Neural progenitor cell (in vitro differentiated cells): Measurements from ENCODE around the gene LRP1. TPM values are rescaled to one million over a fixed set of nuclear protein-coding genes. Genes with fewer than 3 reads are reported as not detected.
A peak's percentile ranks its signal among the peaks of the same experiment; 100 is the strongest.

Source experiments
- DNase-seq: peaks from one replicate; pipeline ENCODE4 v3.0.0-alpha.2; 2016; ENCODE audit warnings: low spot score
- H2AFZ ChIP-seq: fragments of 200-600 bp; sonication (generic); replicated peaks from 2 replicates; pipeline ENCODE4 v1.6.1; 2016; ENCODE audit warnings: antibody characterized with exemption
- H3F3A ChIP-seq: fragments of 200-600 bp; sonication (generic); 2 replicates; pipeline ENCODE4 v1.6.1; 2016; ENCODE audit warnings: antibody characterized with exemption, low read depth
- H3K27ac ChIP-seq: fragments of 200-600 bp; sonication (generic); 2 replicates; pipeline ENCODE4 v1.5.1; 2016; ENCODE audit warnings: mild to moderate bottlenecking
- H3K27me3 ChIP-seq: fragments of 200-600 bp; sonication (generic); 2 replicates; pipeline ENCODE4 v1.6.1; 2016; ENCODE audit warnings: mild to moderate bottlenecking, moderate library complexity
- H3K36me3 ChIP-seq: fragments of 200-600 bp; sonication (generic); 2 replicates; pipeline ENCODE4 v1.5.1; 2016
- H3K4me1 ChIP-seq: fragments of 200-600 bp; sonication (generic); 2 replicates; pipeline ENCODE4 v1.6.1; 2016; ENCODE audit warnings: mixed run types
- H3K4me2 ChIP-seq: fragments of 200-600 bp; sonication (generic); 2 replicates; pipeline ENCODE4 v1.6.1; 2016
- H3K4me3 ChIP-seq: fragments of 200-600 bp; sonication (generic); 2 replicates; pipeline ENCODE4 v1.5.1; 2016
- H3K79me2 ChIP-seq: fragments of 200-600 bp; sonication (generic); 2 replicates; pipeline ENCODE4 v1.6.1; 2016; ENCODE audit warnings: low read depth
- H3K9ac ChIP-seq: fragments of 200-600 bp; sonication (generic); 2 replicates; pipeline ENCODE4 v1.6.1; 2016
- H3K9me3 ChIP-seq: fragments of 200-600 bp; sonication (generic); 2 replicates; pipeline ENCODE4 v1.5.1; 2016; ENCODE audit warnings: low read depth
- H4K20me1 ChIP-seq: fragments of 200-600 bp; sonication (generic); 2 replicates; pipeline ENCODE4 v1.6.1; 2016; ENCODE audit warnings: low read depth
- H3K27ac Mint-ChIP-seq: 3 replicates; pipeline ENCODE4 v1.8.0; 2021; ENCODE audit warnings: mixed read lengths
- H3K27me3 Mint-ChIP-seq: 2 replicates; pipeline ENCODE4 v1.8.0; 2022; ENCODE audit warnings: low read depth, mild to moderate bottlenecking, inconsistent platforms, moderate library complexity, mixed read lengths; ENCODE audit not compliant: insufficient read depth
- H3K36me3 Mint-ChIP-seq: 3 replicates; pipeline ENCODE4 v1.8.0; 2021; ENCODE audit warnings: mixed read lengths
- H3K4me1 Mint-ChIP-seq: 3 replicates; pipeline ENCODE4 v1.8.0; 2021; ENCODE audit warnings: mixed read lengths
- H3K4me3 Mint-ChIP-seq: 3 replicates; pipeline ENCODE4 v1.8.0; 2021; ENCODE audit warnings: mild to moderate bottlenecking, moderate library complexity, mixed read lengths
- H3K9me3 Mint-ChIP-seq: 3 replicates; pipeline ENCODE4 v1.8.0; 2020; ENCODE audit warnings: mixed read lengths
- CTCF ChIP-seq: fragments of 200-600 bp; sonication (generic); IDR thresholded peaks from 2 replicates; pipeline ENCODE4 v1.5.1; 2017; ENCODE audit warnings: antibody characterized with exemption, mild to moderate bottlenecking
- EZH2 ChIP-seq: fragments of 200-600 bp; sonication (generic); IDR thresholded peaks from 2 replicates; pipeline ENCODE4 v1.6.1; 2017; ENCODE audit warnings: antibody characterized with exemption, mild to moderate bottlenecking, moderate library complexity
- EZH2phosphoT487 ChIP-seq: fragments of 200-600 bp; sonication (generic); IDR thresholded peaks from 2 replicates; pipeline ENCODE4 v1.6.1; 2017; ENCODE audit warnings: antibody characterized with exemption
- total RNA-seq: library from RNA; depleted of rRNA; stranded (reverse); fragments of >200 nt; gene quantifications from 2 replicates; pipeline ENCODE4 v1.2.3, GENCODE V29; 2015; ENCODE audit warnings: low replicate concordance

The LRP1 gene
- total RNA-seq, 1 donor from 2014 or later = 13.9 TPM

GRCh38 chr12:57221169-57221917 is 93.1 kb downstream of the LRP1 start:
- H4K20me1 ChIP-seq = peaks cover 66% of the 10 kb centered on the region
- H3K36me3 ChIP-seq = no peaks in the 10 kb centered on the region
- Mint-ChIP-seq H3K4me1 (peaks cover 42% of the 10 kb centered on the region), H3K27ac (no peak overlapping the region), H3K27me3 (peaks cover 85% of the 10 kb centered on the region), H3K4me3 (peak overlapping the region; percentile 76), H3K36me3 (peaks cover 2% of the 10 kb centered on the region), H3K9me3 (peaks cover 9% of the 10 kb centered on the region)
- H3K27ac ChIP-seq = no peak overlapping the region
- peaks cover 100% of the 10 kb centered on the region for H3K27me3 ChIP-seq
- no peak overlapping the region for H2AFZ ChIP-seq
- no peak overlapping the region for H3K9ac ChIP-seq
- H3K4me2 ChIP-seq = peak overlapping the region; percentile 54
- H3K4me3 ChIP-seq = no peak overlapping the region
- TF ChIP-seq EZH2phosphoT487 (peak; percentile 26), CTCF (no peak), EZH2 (peak; percentile 52)
- no peak for DNase-seq
- no peaks in the 10 kb centered on the region for H3K79me2 ChIP-seq
- no peaks in the 10 kb centered on the region for H3K9me3 ChIP-seq
- peaks cover 59% of the 10 kb centered on the region for H3K4me1 ChIP-seq
- H3F3A ChIP-seq = peaks cover 56% of the 10 kb centered on the region

GRCh38 chr12:57222286-57223190 is 94.3 kb downstream of the LRP1 start:
- Histone ChIP-seq H3K27me3 (peaks cover 100% of the 10 kb centered on the region), H3K4me2 (peak overlapping the region; percentile 54), H3K9me3 (no peaks in the 10 kb centered on the region), H3K9ac (no peak overlapping the region), H3F3A (peaks cover 59% of the 10 kb centered on the region), H3K27ac (no peak overlapping the region), H3K4me1 (peaks cover 62% of the 10 kb centered on the region), H3K4me3 (no peak overlapping the region), H3K36me3 (no peaks in the 10 kb centered on the region), H4K20me1 (peaks cover 60% of the 10 kb centered on the region), H2AFZ (no peak overlapping the region), H3K79me2 (no peaks in the 10 kb centered on the region)
- Mint-ChIP-seq H3K4me3 (peak overlapping the region; percentile 39), H3K36me3 (peaks cover 2% of the 10 kb centered on the region), H3K4me1 (peaks cover 47% of the 10 kb centered on the region), H3K27me3 (peaks cover 85% of the 10 kb centered on the region), H3K27ac (no peak overlapping the region), H3K9me3 (peaks cover 7% of the 10 kb centered on the region)
- no peak for TF ChIP-seq EZH2phosphoT487
- no peak for TF ChIP-seq EZH2
- TF ChIP-seq CTCF = no peak
- DNase-seq = no peak

GRCh38 chr12:57223191-57224165 is 95.2 kb downstream of the LRP1 start:
- no peak overlapping the region for H3K9ac ChIP-seq
- TF ChIP-seq CTCF = no peak
- no peak for TF ChIP-seq EZH2
- no peak for TF ChIP-seq EZH2phosphoT487
- H2AFZ ChIP-seq = no peak overlapping the region
- H3K36me3 ChIP-seq = no peaks in the 10 kb centered on the region
- peaks cover 56% of the 10 kb centered on the region for H3K4me1 ChIP-seq
- Mint-ChIP-seq H3K4me1 (peaks cover 49% of the 10 kb centered on the region), H3K9me3 (peaks cover 7% of the 10 kb centered on the region), H3K27ac (peak overlapping the region; percentile 8), H3K36me3 (peaks cover 2% of the 10 kb centered on the region), H3K4me3 (peak overlapping the region; percentile 39), H3K27me3 (peaks cover 81% of the 10 kb centered on the region)
- peaks cover 52% of the 10 kb centered on the region for H3F3A ChIP-seq
- H4K20me1 ChIP-seq = peaks cover 54% of the 10 kb centered on the region
- H3K4me3 ChIP-seq = no peak overlapping the region
- H3K79me2 ChIP-seq = no peaks in the 10 kb centered on the region
- peaks cover 100% of the 10 kb centered on the region for H3K27me3 ChIP-seq
- DNase-seq = no peak
- H3K4me2 ChIP-seq = no peak overlapping the region
- H3K27ac ChIP-seq = no peak overlapping the region
- H3K9me3 ChIP-seq = no peaks in the 10 kb centered on the region
